ENCODE measurements around the gene GLYR1. TPM values are rescaled to one million over a fixed set of nuclear protein-coding genes. Genes with fewer than 3 reads are reported as not detected.

GLYR1 gene
- polyA plus RNA-seq, 2 donors = 34.3 to 35.6 TPM

- H3K36me3 ChIP-seq (ENCODE audit: control insufficient read depth in 2 of 2, insufficient read depth in 2 of 2, low read length in 1 of 2) = peaks cover 27 to 38% of the 10 kb centered on the region in 2 donors
- H3K9me3 ChIP-seq (ENCODE audit: control insufficient read depth in 2 of 2, insufficient read depth in 1 of 2, low read depth in 1 of 2, low read length in 1 of 2) = no peaks in the 10 kb centered on the region
- H3K4me1 ChIP-seq (ENCODE audit: control insufficient read depth in 2 of 2, insufficient read depth in 2 of 2, low read length in 1 of 2) = peaks cover 0 to 3% of the 10 kb centered on the region in 2 donors
- peak overlapping the region; percentile 48 to 73 for H3K27ac ChIP-seq (ENCODE audit: low read depth in 2 of 2, low read length in 1 of 2)
- whole genome bisulfite sequencing, 2 donors = 81 to 83% methylated on average over 16 of the region's 16 CpGs
- H3K27me3 ChIP-seq (ENCODE audit: control insufficient read depth in 1 of 2, insufficient read depth in 2 of 2, low read length in 2 of 2) = no peaks in the 10 kb centered on the region
- no peak overlapping the region for H3K4me3 ChIP-seq (ENCODE audit: low read depth in 1 of 2, low read length in 2 of 2)
These were observed 32.4 kb downstream of the GLYR1 start for GRCh38 chr16:4814542-4815173.

- no peaks in the 10 kb centered on the region for H3K9me3 ChIP-seq (ENCODE audit: control insufficient read depth in 2 of 2, insufficient read depth in 1 of 2, low read depth in 1 of 2, low read length in 1 of 2)
- H3K4me3 ChIP-seq (ENCODE audit: low read depth in 1 of 2, low read length in 2 of 2) = no peak overlapping the region
- H3K4me1 ChIP-seq (ENCODE audit: control insufficient read depth in 2 of 2, insufficient read depth in 2 of 2, low read length in 1 of 2) = peaks cover 0 to 3% of the 10 kb centered on the region in 2 donors
- no peaks in the 10 kb centered on the region for H3K27me3 ChIP-seq (ENCODE audit: control insufficient read depth in 1 of 2, insufficient read depth in 2 of 2, low read length in 2 of 2)
- peaks cover 23 to 38% of the 10 kb centered on the region in 2 donors for H3K36me3 ChIP-seq (ENCODE audit: control insufficient read depth in 2 of 2, insufficient read depth in 2 of 2, low read length in 1 of 2)
- peak overlapping the region; percentile 48 to 73 for H3K27ac ChIP-seq (ENCODE audit: low read depth in 2 of 2, low read length in 1 of 2)
These were observed 33.0 kb downstream of the GLYR1 start for GRCh38 chr16:4814046-4814445.

GRCh38 chr16:4813251-4814003 is 33.7 kb downstream of the GLYR1 start:
- Histone ChIP-seq H3K4me1 (ENCODE audit: control insufficient read depth in 2 of 2, insufficient read depth in 2 of 2, low read length in 1 of 2) (peaks cover 0 to 3% of the 10 kb centered on the region in 2 donors), H3K27ac (ENCODE audit: low read depth in 2 of 2, low read length in 1 of 2) (peak overlapping the region; percentile 62 to 63), H3K9me3 (ENCODE audit: control insufficient read depth in 2 of 2, insufficient read depth in 1 of 2, low read depth in 1 of 2, low read length in 1 of 2) (no peaks in the 10 kb centered on the region), H3K4me3 (ENCODE audit: low read depth in 1 of 2, low read length in 2 of 2) (no peak overlapping the region), H3K27me3 (ENCODE audit: control insufficient read depth in 1 of 2, insufficient read depth in 2 of 2, low read length in 2 of 2) (no peaks in the 10 kb centered on the region), H3K36me3 (ENCODE audit: control insufficient read depth in 2 of 2, insufficient read depth in 2 of 2, low read length in 1 of 2) (peaks cover 23 to 34% of the 10 kb centered on the region in 2 donors)
- 90 to 95% methylated on average over 16 of the region's 16 CpGs for WGBS, 2 donors

- Histone ChIP-seq H3K27me3 (ENCODE audit: control insufficient read depth in 1 of 2, insufficient read depth in 2 of 2, low read length in 2 of 2) (no peaks in the 10 kb centered on the region), H3K9me3 (ENCODE audit: control insufficient read depth in 2 of 2, insufficient read depth in 1 of 2, low read depth in 1 of 2, low read length in 1 of 2) (no peaks in the 10 kb centered on the region), H3K36me3 (ENCODE audit: control insufficient read depth in 2 of 2, insufficient read depth in 2 of 2, low read length in 1 of 2) (peaks cover 19 to 27% of the 10 kb centered on the region in 2 donors), H3K27ac (ENCODE audit: low read depth in 2 of 2, low read length in 1 of 2) (no peak overlapping the region), H3K4me1 (ENCODE audit: control insufficient read depth in 2 of 2, insufficient read depth in 2 of 2, low read length in 1 of 2) (peaks cover 0 to 3% of the 10 kb centered on the region in 2 donors), H3K4me3 (ENCODE audit: low read depth in 1 of 2, low read length in 2 of 2) (no peak overlapping the region)
- WGBS, 2 donors = 86 to 90% methylated on average over 9 of the region's 9 CpGs
These were observed 35.3 kb downstream of the GLYR1 start for GRCh38 chr16:4811773-4812172.

- 95 to 97% methylated on average over 3 of the region's 3 CpGs for WGBS, 2 donors
- Histone ChIP-seq H3K27me3 (ENCODE audit: control insufficient read depth in 1 of 2, insufficient read depth in 2 of 2, low read length in 2 of 2) (no peaks in the 10 kb centered on the region), H3K36me3 (ENCODE audit: control insufficient read depth in 2 of 2, insufficient read depth in 2 of 2, low read length in 1 of 2) (peaks cover 19 to 27% of the 10 kb centered on the region in 2 donors), H3K9me3 (ENCODE audit: control insufficient read depth in 2 of 2, insufficient read depth in 1 of 2, low read depth in 1 of 2, low read length in 1 of 2) (no peaks in the 10 kb centered on the region), H3K4me1 (ENCODE audit: control insufficient read depth in 2 of 2, insufficient read depth in 2 of 2, low read length in 1 of 2) (peaks cover 0 to 3% of the 10 kb centered on the region in 2 donors), H3K4me3 (ENCODE audit: low read depth in 1 of 2, low read length in 2 of 2) (no peak overlapping the region), H3K27ac (ENCODE audit: low read depth in 2 of 2, low read length in 1 of 2) (no peak overlapping the region)
These were observed 35.8 kb downstream of the GLYR1 start for GRCh38 chr16:4811242-4811641.

- WGBS, 2 donors = 95 to 98% methylated on average over 6 of the region's 6 CpGs
- H3K27ac ChIP-seq (ENCODE audit: low read depth in 2 of 2, low read length in 1 of 2) = no peak overlapping the region
- no peaks in the 10 kb centered on the region for H3K27me3 ChIP-seq (ENCODE audit: control insufficient read depth in 1 of 2, insufficient read depth in 2 of 2, low read length in 2 of 2)
- H3K9me3 ChIP-seq (ENCODE audit: control insufficient read depth in 2 of 2, insufficient read depth in 1 of 2, low read depth in 1 of 2, low read length in 1 of 2) = no peaks in the 10 kb centered on the region
- peaks cover 10 to 14% of the 10 kb centered on the region in 2 donors for H3K36me3 ChIP-seq (ENCODE audit: control insufficient read depth in 2 of 2, insufficient read depth in 2 of 2, low read length in 1 of 2)
- H3K4me3 ChIP-seq (ENCODE audit: low read depth in 1 of 2, low read length in 2 of 2) = no peak overlapping the region
- H3K4me1 ChIP-seq (ENCODE audit: control insufficient read depth in 2 of 2, insufficient read depth in 2 of 2, low read length in 1 of 2) = peaks cover 0 to 3% of the 10 kb centered on the region in 2 donors
These were observed 40.8 kb downstream of the GLYR1 start for GRCh38 chr16:4806280-4806679.

GRCh38 chr16:4805231-4805630 is 41.9 kb downstream of the GLYR1 start:
- H3K27ac ChIP-seq (ENCODE audit: low read depth in 2 of 2, low read length in 1 of 2) = no peak overlapping the region
- no peak overlapping the region for H3K4me3 ChIP-seq (ENCODE audit: low read depth in 1 of 2, low read length in 2 of 2)
- H3K36me3 ChIP-seq (ENCODE audit: control insufficient read depth in 2 of 2, insufficient read depth in 2 of 2, low read length in 1 of 2) = peaks cover 7 to 16% of the 10 kb centered on the region in 2 donors
- H3K9me3 ChIP-seq (ENCODE audit: control insufficient read depth in 2 of 2, insufficient read depth in 1 of 2, low read depth in 1 of 2, low read length in 1 of 2) = no peaks in the 10 kb centered on the region
- 86 to 88% methylated on average over 11 of the region's 11 CpGs for WGBS, 2 donors
- no peaks in the 10 kb centered on the region for H3K27me3 ChIP-seq (ENCODE audit: control insufficient read depth in 1 of 2, insufficient read depth in 2 of 2, low read length in 2 of 2)
- peaks cover 0 to 13% of the 10 kb centered on the region in 2 donors for H3K4me1 ChIP-seq (ENCODE audit: control insufficient read depth in 2 of 2, insufficient read depth in 2 of 2, low read length in 1 of 2)

- Histone ChIP-seq H3K36me3 (ENCODE audit: control insufficient read depth in 2 of 2, insufficient read depth in 2 of 2, low read length in 1 of 2) (peaks cover 7 to 22% of the 10 kb centered on the region in 2 donors), H3K27me3 (ENCODE audit: control insufficient read depth in 1 of 2, insufficient read depth in 2 of 2, low read length in 2 of 2) (no peaks in the 10 kb centered on the region), H3K27ac (ENCODE audit: low read depth in 2 of 2, low read length in 1 of 2) (no peak overlapping the region), H3K9me3 (ENCODE audit: control insufficient read depth in 2 of 2, insufficient read depth in 1 of 2, low read depth in 1 of 2, low read length in 1 of 2) (no peaks in the 10 kb centered on the region), H3K4me3 (ENCODE audit: low read depth in 1 of 2, low read length in 2 of 2) (no peak overlapping the region), H3K4me1 (ENCODE audit: control insufficient read depth in 2 of 2, insufficient read depth in 2 of 2, low read length in 1 of 2) (peaks cover 0 to 16% of the 10 kb centered on the region in 2 donors)
- whole genome bisulfite sequencing, 2 donors = 82 to 84% methylated on average over 26 of the region's 26 CpGs
These were observed 43.0 kb downstream of the GLYR1 start for GRCh38 chr16:4803898-4804762.

- no peaks in the 10 kb centered on the region for H3K27me3 ChIP-seq (ENCODE audit: control insufficient read depth in 1 of 2, insufficient read depth in 2 of 2, low read length in 2 of 2)
- H3K27ac ChIP-seq (ENCODE audit: low read depth in 2 of 2, low read length in 1 of 2) = no peak overlapping the region
- H3K4me3 ChIP-seq (ENCODE audit: low read depth in 1 of 2, low read length in 2 of 2) = no peak overlapping the region
- WGBS, 2 donors = 44 to 45% methylated on average over 8 of the region's 8 CpGs
- H3K4me1 ChIP-seq (ENCODE audit: control insufficient read depth in 2 of 2, insufficient read depth in 2 of 2, low read length in 1 of 2) = peaks cover 0 to 16% of the 10 kb centered on the region in 2 donors
- H3K9me3 ChIP-seq (ENCODE audit: control insufficient read depth in 2 of 2, insufficient read depth in 1 of 2, low read depth in 1 of 2, low read length in 1 of 2) = no peaks in the 10 kb centered on the region
- H3K36me3 ChIP-seq (ENCODE audit: control insufficient read depth in 2 of 2, insufficient read depth in 2 of 2, low read length in 1 of 2) = peaks cover 9 to 25% of the 10 kb centered on the region in 2 donors
These were observed 43.7 kb downstream of the GLYR1 start for GRCh38 chr16:4803401-4803844.
